Kidney epithelial cell (primary cell): ENCODE data around the gene LYZL1. TPM values are rescaled to one million over a fixed set of nuclear protein-coding genes. Genes with fewer than 3 reads are reported as not detected.
"Not testable (repeated sequence)": the region's sequence is repeated elsewhere in the genome, so short reads cannot be mapped to it uniquely, and the experiment has no call there.

Source experiments
- DNase-seq: peaks from one replicate; pipeline ENCODE4 v3.0.0-alpha.2; 2010; ENCODE audit warnings: low read depth
- H3K27me3 ChIP-seq: 2 replicates; pipeline ENCODE4 v1.6.0; 2011; ENCODE audit warnings: low read length; ENCODE audit not compliant: control insufficient read depth, insufficient read depth
- H3K36me3 ChIP-seq: 2 replicates; pipeline ENCODE4 v1.5.1; 2011; ENCODE audit warnings: low read length; ENCODE audit not compliant: control insufficient read depth, insufficient read depth
- H3K4me3 ChIP-seq: 2 replicates; pipeline ENCODE4 v1.5.1; 2011; ENCODE audit warnings: low read depth, mild to moderate bottlenecking, control low read depth, low read length
- CTCF ChIP-seq: IDR thresholded peaks from 2 replicates; pipeline ENCODE4 v1.5.1; 2011; ENCODE audit warnings: mild to moderate bottlenecking, moderate library complexity, low read length, control low read depth, inconsistent platforms; ENCODE audit not compliant: insufficient read depth, poor library complexity, severe bottlenecking
- total RNA-seq: library from RNA; depleted of rRNA; stranded (reverse); fragments of >200 nt; gene quantifications from 2 replicates; pipeline ENCODE4 v1.2.3, GENCODE V29; 2015

Gene LYZL1
- total RNA-seq, 1 donor from 2014 or later = not detected

- Histone ChIP-seq H3K27me3 (no peaks in the 10 kb centered on the region), H3K4me3 (no peak overlapping the region), H3K36me3 (no peaks in the 10 kb centered on the region)
- no peak for TF ChIP-seq CTCF
- no peak for DNase-seq
These were observed 3.2 kb upstream of the LYZL1 start for GRCh38 chr10:29285624-29286051.

GRCh38 chr10:29287635-29288034 is 1.2 kb upstream of the LYZL1 start:
- Histone ChIP-seq H3K27me3 (no peaks in the 10 kb centered on the region), H3K4me3 (no peak overlapping the region), H3K36me3 (no peaks in the 10 kb centered on the region)
- TF ChIP-seq CTCF = no peak
- no peak for DNase-seq

GRCh38 chr10:29291561-29291960 is 2.7 kb downstream of the LYZL1 start:
- not testable (repeated sequence) for H3K4me3 ChIP-seq, H3K27me3 ChIP-seq, DNase-seq, H3K36me3 ChIP-seq

- not testable (repeated sequence) for DNase-seq, H3K4me3 ChIP-seq, H3K36me3 ChIP-seq, H3K27me3 ChIP-seq
These were observed 3.5 kb downstream of the LYZL1 start for GRCh38 chr10:29292406-29292805.

GRCh38 chr10:29295813-29296212 is 6.9 kb downstream of the LYZL1 start:
- no peak for DNase-seq
- H3K36me3 ChIP-seq = no peaks in the 10 kb centered on the region
- H3K4me3 ChIP-seq = no peak overlapping the region
- TF ChIP-seq CTCF = no peak
- no peaks in the 10 kb centered on the region for H3K27me3 ChIP-seq

- TF ChIP-seq CTCF = no peak
- no peak for DNase-seq
- no peak overlapping the region for H3K4me3 ChIP-seq
- no peaks in the 10 kb centered on the region for H3K36me3 ChIP-seq
- H3K27me3 ChIP-seq = no peaks in the 10 kb centered on the region
These were observed 8.8 kb downstream of the LYZL1 start for GRCh38 chr10:29297678-29298077.

GRCh38 chr10:29301359-29301910 is 12.6 kb downstream of the LYZL1 start:
- TF ChIP-seq CTCF = no peak
- Histone ChIP-seq H3K27me3 (no peaks in the 10 kb centered on the region), H3K4me3 (no peak overlapping the region), H3K36me3 (no peaks in the 10 kb centered on the region)
- no peak for DNase-seq
